ENCODE measurements around the gene LIPA. TPM values are rescaled to one million over a fixed set of nuclear protein-coding genes. Genes with fewer than 3 reads are reported as not detected.

Gene LIPA
- total RNA-seq, 2 donors from 2014 or later: 25.6 to 37.2 TPM

DNA sequence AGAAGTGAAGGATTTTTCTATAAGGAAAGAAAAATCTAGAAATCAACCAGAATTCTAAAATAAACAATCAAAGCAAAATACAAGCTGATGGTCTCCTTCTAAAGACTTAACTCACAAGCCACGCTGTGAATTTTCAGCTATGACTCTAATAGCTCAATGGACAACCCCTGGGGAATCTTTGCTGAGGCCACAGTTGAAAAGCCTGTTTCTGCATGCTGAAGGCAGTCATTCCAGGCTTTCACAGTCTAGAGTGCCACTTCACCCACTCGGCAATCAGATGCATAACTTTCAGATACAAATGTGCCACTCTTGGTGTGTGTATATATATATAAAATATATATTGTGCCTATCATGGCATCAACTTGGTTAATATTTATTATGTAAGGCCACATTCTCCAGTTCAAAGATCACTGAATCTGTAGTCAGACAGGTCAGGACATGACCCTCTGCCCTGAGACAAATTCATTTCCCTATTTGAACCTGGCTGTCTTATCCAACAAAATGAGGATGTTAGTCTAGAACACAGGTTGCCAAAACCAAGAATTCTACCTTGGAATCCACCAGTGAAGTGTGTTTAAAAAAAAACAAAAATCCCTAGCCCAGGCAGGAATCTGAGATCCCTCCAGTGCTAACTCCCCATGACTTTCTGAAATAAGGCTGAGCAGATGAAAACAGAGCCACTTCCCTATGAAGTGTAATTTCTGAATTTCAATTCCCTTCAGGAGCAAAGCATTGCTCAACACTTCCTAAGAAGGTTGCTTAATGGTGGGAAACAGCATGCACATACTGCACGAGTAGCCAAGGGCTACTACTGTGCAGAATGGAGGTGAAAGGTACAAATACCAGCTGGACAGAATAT is 9.9 kb downstream of the LIPA start:
- Histone ChIP-seq H3K27me3 (replicated peaks; ENCODE audit: insufficient read depth) (no peaks in the 10 kb centered on the region), H3K4me1 (replicated peaks) (no peaks in the 10 kb centered on the region), H3K9me3 (no peaks in the 10 kb centered on the region), H3K27ac (no peak overlapping the region), H3K36me3 (no peaks in the 10 kb centered on the region), H3K4me3 (no peak overlapping the region)
- no peak for DNase-seq (ENCODE audit: low spot score)
- intact Hi-C loops (cut with DNase I): no loop called here
- no peak for TF ChIP-seq POLR2A (IDR thresholded peaks at IDR 0.05)
- no peak for TF ChIP-seq POLR2AphosphoS5 (IDR thresholded peaks at IDR 0.05)
- TF ChIP-seq, protein P1, sequence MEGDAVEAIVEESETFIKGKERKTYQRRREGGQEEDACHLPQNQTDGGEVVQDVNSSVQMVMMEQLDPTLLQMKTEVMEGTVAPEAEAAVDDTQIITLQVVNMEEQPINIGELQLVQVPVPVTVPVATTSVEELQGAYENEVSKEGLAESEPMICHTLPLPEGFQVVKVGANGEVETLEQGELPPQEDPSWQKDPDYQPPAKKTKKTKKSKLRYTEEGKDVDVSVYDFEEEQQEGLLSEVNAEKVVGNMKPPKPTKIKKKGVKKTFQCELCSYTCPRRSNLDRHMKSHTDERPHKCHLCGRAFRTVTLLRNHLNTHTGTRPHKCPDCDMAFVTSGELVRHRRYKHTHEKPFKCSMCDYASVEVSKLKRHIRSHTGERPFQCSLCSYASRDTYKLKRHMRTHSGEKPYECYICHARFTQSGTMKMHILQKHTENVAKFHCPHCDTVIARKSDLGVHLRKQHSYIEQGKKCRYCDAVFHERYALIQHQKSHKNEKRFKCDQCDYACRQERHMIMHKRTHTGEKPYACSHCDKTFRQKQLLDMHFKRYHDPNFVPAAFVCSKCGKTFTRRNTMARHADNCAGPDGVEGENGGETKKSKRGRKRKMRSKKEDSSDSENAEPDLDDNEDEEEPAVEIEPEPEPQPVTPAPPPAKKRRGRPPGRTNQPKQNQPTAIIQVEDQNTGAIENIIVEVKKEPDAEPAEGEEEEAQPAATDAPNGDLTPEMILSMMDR (IDR thresholded peaks at IDR 0.05): no peak
- 51% methylated on average over 3 of the region's 3 CpGs for WGBS

DNA sequence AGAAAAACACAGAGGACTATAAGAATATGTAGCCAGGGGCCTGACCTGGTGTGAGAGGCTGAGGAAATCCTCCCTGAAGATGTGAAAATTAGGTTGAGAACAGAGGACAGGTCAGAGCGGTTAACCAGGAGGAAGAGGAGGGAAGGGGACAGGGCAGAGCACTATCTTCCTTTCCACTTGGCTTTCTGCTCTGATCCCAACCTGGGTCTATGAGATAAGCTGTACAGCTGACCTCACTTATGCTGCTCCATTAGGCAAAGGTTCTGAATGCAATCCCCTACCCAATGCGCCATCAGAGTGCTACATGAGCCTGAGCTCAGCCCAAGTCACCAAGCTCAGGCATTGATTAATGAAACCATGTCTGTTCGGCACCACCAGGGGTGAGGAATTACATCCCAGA is 10.5 kb downstream of the LIPA start:
- 97% methylated on average over 3 of the region's 3 CpGs for whole genome bisulfite sequencing
- DNase-seq (ENCODE audit: low spot score): no peak
- H3K27me3 ChIP-seq (replicated peaks; ENCODE audit: insufficient read depth): no peaks in the 10 kb centered on the region
- H3K9me3 ChIP-seq: no peaks in the 10 kb centered on the region
- TF ChIP-seq POLR2A (IDR thresholded peaks at IDR 0.05): no peak
- TF ChIP-seq POLR2AphosphoS5 (IDR thresholded peaks at IDR 0.05): no peak
- TF ChIP-seq, protein P1 (IDR thresholded peaks at IDR 0.05): no peak
- H3K4me3 ChIP-seq: no peak overlapping the region
- H3K36me3 ChIP-seq: no peaks in the 10 kb centered on the region
- intact Hi-C loops (cut with DNase I): no loop called here
- H3K27ac ChIP-seq: no peak overlapping the region
- no peaks in the 10 kb centered on the region for H3K4me1 ChIP-seq (replicated peaks)

DNA sequence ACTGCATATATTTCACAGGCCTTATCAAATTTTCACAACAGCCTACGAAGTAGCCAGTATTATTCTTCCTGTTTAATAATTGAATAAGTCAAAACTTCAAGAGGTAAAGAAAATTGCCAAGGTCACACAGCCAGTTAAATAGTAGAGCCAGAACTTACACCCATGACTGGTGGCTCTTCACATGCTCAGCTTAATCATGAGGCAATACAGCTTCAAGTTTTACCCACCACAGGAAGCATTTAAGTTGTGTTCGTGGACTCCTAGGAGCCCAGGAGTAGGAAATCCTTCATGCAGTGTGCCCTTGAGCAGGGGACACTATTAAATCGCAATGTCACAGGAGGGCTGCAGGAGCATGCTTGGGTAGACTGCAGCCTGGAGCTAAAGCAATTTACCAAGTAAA is 11.1 kb downstream of the LIPA start:
- 59% methylated on average over 3 of the region's 3 CpGs for WGBS
- DNase-seq (ENCODE audit: low spot score): no peak
- no peaks in the 10 kb centered on the region for H3K9me3 ChIP-seq

DNA sequence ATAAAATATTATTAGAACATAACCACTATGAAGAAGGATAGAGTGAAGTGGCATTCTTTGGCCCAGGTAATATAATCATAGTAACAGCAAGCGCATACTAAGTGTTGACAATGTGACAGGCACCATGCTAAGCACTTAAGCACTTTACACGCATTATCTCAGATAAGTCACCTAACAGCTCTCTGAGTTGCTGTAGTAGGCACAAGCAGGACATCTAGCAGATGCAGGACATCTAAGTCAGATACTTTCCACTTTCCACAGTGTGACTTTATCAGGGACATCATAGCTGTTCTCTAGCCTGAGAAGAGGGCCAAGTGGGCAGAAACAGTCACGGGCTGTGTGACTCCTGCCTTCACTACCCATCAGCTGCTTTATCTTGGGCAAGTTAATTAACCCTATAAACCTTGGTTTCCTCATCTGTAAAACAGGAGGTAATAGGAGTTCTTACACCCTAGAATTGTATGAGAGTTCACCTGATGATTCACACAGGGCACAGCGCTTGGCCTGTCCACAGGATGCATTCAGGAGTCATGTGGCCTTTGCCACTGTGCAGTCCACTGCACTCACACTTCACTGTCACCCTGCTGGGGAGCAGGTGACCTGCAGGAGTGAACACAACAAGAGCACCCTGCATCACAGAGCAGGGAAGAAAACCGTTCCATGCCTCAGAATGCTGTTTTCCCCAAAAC is 12.5 kb downstream of the LIPA start:
- no peak for DNase-seq (ENCODE audit: low spot score)
- Histone ChIP-seq H3K9me3 (no peaks in the 10 kb centered on the region), H3K27ac (no peak overlapping the region), H3K4me3 (no peak overlapping the region), H3K27me3 (replicated peaks; ENCODE audit: insufficient read depth) (no peaks in the 10 kb centered on the region), H3K36me3 (no peaks in the 10 kb centered on the region), H3K4me1 (replicated peaks) (no peaks in the 10 kb centered on the region)
- intact Hi-C loops (cut with DNase I): no loop called here
- TF ChIP-seq, protein P1 (IDR thresholded peaks at IDR 0.05): no peak
- TF ChIP-seq POLR2AphosphoS5 (IDR thresholded peaks at IDR 0.05): no peak
- TF ChIP-seq POLR2A (IDR thresholded peaks at IDR 0.05): no peak
- 92% methylated on average over 5 of the region's 5 CpGs for WGBS

More for the DNA sequence above, 11.1 kb downstream of the LIPA start:
- TF ChIP-seq POLR2A (IDR thresholded peaks at IDR 0.05): no peak
- TF ChIP-seq, protein P1 (IDR thresholded peaks at IDR 0.05): no peak
- no peak for TF ChIP-seq POLR2AphosphoS5 (IDR thresholded peaks at IDR 0.05)
- H3K4me3 ChIP-seq: no peak overlapping the region
- intact Hi-C loops (cut with DNase I): no loop called here
- H3K36me3 ChIP-seq: no peaks in the 10 kb centered on the region
- no peak overlapping the region for H3K27ac ChIP-seq
- H3K27me3 ChIP-seq (replicated peaks; ENCODE audit: insufficient read depth): no peaks in the 10 kb centered on the region
- no peaks in the 10 kb centered on the region for H3K4me1 ChIP-seq (replicated peaks)
